Uterus (tissue), 4 donors: ENCODE data around the gene ARHGAP18. TPM values are rescaled to one million over a fixed set of nuclear protein-coding genes. Genes with fewer than 3 reads are reported as not detected.
A peak's percentile ranks its signal among the peaks of the same experiment; 100 is the strongest.

Experiments
- DNase-seq, 2 donors: peaks; one replicate each; pipeline ENCODE4 v3.0.0-alpha.2; 2019 to 2020
- H3K27ac ChIP-seq, 2 donors: fragments of 200-600 bp; sonication (generic); 1 replicate in 1 of 2; 2 replicates in 1 of 2; pipeline ENCODE4 v1.5.1; 2016 to 2018
- H3K27me3 ChIP-seq, 2 donors: fragments of 200-600 bp; sonication (generic); one replicate each; pipeline ENCODE4 v1.5.1; 2018 to 2019; ENCODE audit warnings: control low read depth in 1 of 2
- H3K36me3 ChIP-seq, 2 donors: fragments of 200-600 bp; sonication (generic); one replicate each; pipeline ENCODE4 v1.5.1; 2019; ENCODE audit warnings: control low read depth in 1 of 2
- H3K4me1 ChIP-seq, 2 donors: fragments of 200-600 bp; sonication (generic); one replicate each; pipeline ENCODE4 v1.5.1; 2018 to 2019; ENCODE audit warnings: control low read depth in 1 of 2
- H3K4me3 ChIP-seq, 2 donors: fragments of 200-600 bp; sonication (generic); 1 replicate in 1 of 2; 2 replicates in 1 of 2; pipeline ENCODE4 v1.5.1; 2018 to 2019; ENCODE audit warnings: mild to moderate bottlenecking in 1 of 2
- H3K9me3 ChIP-seq, 2 donors: fragments of 200-600 bp; sonication (generic); one replicate each; pipeline ENCODE4 v1.5.1; 2019; ENCODE audit warnings: control low read depth in 1 of 2
- CTCF ChIP-seq, 4 experiments: fragments of 200-600 bp in 2 of 4; fragments of 450-650 bp in 2 of 4; sonication (generic) in 2 of 4; IDR thresholded peaks; one replicate each; pipeline ENCODE4 v1.5.1; 2016 to 2019; ENCODE audit warnings: antibody characterized with exemption in 4 of 4, mild to moderate bottlenecking in 2 of 4, moderate library complexity in 1 of 4
- POLR2A ChIP-seq, 2 donors: fragments of 450-650 bp; IDR thresholded peaks; one replicate each; pipeline ENCODE4 v1.6.1; 2016; ENCODE audit warnings: antibody characterized with exemption in 2 of 2, mild to moderate bottlenecking in 1 of 2, moderate library complexity in 1 of 2
- intact Hi-C: fragments of 100-400 bp; cut with DNase I; formaldehyde crosslinking; loops from one replicate; pipeline ENCODE4 v1.15.1; 2023; ENCODE audit warnings: low total_unique reads
- total RNA-seq, 4 donors: library from RNA; depleted of rRNA in 3 of 4; stranded (reverse); fragments of >200 nt in 3 of 4; gene quantifications; one replicate each; pipeline versions ENCODE4 v1.1.0 to v1.2.4, GENCODE V29; 2014 to 2023
- donor health status: DM: yes; HTN: yes; CAD: no.

ARHGAP18 gene
- total RNA-seq, 4 donors from 2014 or later: 6.3 to 36.7 (median 15.4) TPM

- Histone ChIP-seq H3K4me3 (peak overlapping the region; percentile 41 to 50), H3K9me3 (no peaks in the 10 kb centered on the region)
- intact Hi-C loops: no loop called here
Measured at GRCh38 chr6:129710450-129711270, 683 bp upstream of the ARHGAP18 start.

DNA sequence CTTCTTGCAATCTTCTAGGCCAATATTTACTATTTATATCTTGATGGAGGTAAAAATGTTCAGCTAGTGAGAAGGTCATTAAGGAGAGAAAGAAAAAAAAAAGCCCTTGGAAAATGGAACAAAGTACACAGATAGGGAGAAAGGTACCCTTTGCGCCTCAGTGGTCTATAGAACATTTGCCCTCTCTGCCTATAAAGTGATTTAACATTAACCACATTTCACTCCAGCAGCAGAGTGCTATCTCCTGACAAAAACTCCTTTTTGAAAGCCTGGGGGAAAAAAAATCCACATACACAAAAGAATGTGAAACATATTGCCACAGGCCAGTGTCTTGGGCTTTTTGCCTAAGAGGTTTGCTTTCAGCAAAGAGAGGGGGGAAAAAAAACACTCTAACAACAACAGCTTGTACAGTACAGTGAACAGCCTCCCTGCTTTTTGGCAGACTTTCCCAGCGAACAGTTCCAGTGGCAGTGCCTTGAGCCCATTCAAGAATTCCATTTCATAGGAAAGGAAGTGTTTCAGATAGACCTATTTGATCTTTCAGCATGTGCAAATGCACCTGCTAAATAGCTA is 695 bp downstream of the ARHGAP18 start:
- peak in 1 of 2 donors; percentile 23 for DNase-seq

More at GRCh38 chr6:129710450-129711270, 683 bp upstream of the ARHGAP18 start:
- H3K27me3 ChIP-seq: no peaks in the 10 kb centered on the region
- no peaks in the 10 kb centered on the region for H3K4me1 ChIP-seq
- DNase-seq: no peak
- H3K27ac ChIP-seq: peak overlapping the region; percentile 76 to 87
- TF ChIP-seq CTCF (IDR thresholded peaks at IDR 0.05) (no peak), POLR2A (IDR thresholded peaks at IDR 0.05) (no peak)
- H3K36me3 ChIP-seq: no peaks in the 10 kb centered on the region

DNA sequence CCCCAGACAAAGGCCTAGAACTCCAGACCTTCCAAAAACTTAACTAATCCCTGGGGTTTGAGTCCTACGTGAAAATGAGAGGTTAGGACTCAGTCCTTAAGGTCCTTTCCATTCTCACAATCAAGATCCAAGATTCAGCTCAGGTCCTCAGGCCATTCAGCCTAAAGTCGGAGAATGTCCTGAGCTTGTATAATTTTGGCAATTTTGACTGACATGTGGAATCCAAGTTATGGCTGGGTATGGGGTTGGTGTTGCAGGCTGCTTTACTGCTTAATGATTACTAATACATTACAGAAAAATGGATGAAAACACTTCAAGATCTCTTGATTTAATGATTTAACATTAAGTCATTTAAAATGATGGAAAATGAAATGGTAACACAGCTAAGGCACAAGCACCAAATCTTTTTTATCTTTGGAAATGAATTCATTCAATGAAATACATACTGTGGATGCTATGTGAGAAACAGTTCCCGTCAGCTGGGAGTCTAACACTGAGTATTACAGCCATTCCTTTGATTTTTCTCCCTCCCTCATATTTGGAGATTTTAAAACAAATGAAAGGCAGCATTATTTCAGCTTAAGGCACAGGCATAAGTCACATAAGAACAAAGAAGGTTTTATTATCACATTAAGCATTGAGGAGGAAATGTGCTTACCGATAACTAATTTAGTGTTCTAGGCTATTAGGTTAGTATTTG is 1.3 kb downstream of the ARHGAP18 start:
- Histone ChIP-seq H3K9me3 (no peaks in the 10 kb centered on the region), H3K4me3 (peak overlapping the region in 1 of 2 donors; percentile 41), H3K4me1 (no peaks in the 10 kb centered on the region), H3K27ac (peak overlapping the region; percentile 76 to 87), H3K27me3 (no peaks in the 10 kb centered on the region), H3K36me3 (no peaks in the 10 kb centered on the region)
- TF ChIP-seq POLR2A (IDR thresholded peaks at IDR 0.05): no peak
- intact Hi-C loops: no loop called here
- DNase-seq: no peak

More for the DNA sequence above, 695 bp downstream of the ARHGAP18 start:
- Histone ChIP-seq H3K36me3 (no peaks in the 10 kb centered on the region), H3K9me3 (no peaks in the 10 kb centered on the region), H3K4me1 (no peaks in the 10 kb centered on the region), H3K27ac (peak overlapping the region; percentile 76 to 87), H3K27me3 (no peaks in the 10 kb centered on the region), H3K4me3 (peak overlapping the region; percentile 41 to 50)
- no peak for TF ChIP-seq CTCF (IDR thresholded peaks at IDR 0.05)
- no peak for TF ChIP-seq POLR2A (IDR thresholded peaks at IDR 0.05)
- intact Hi-C loops: no loop called here

- Histone ChIP-seq H3K36me3 (no peaks in the 10 kb centered on the region), H3K27me3 (no peaks in the 10 kb centered on the region), H3K27ac (peak overlapping the region; percentile 76 to 87), H3K4me1 (no peaks in the 10 kb centered on the region), H3K4me3 (no peak overlapping the region), H3K9me3 (no peaks in the 10 kb centered on the region)
- intact Hi-C loops: no loop called here
- TF ChIP-seq POLR2A (IDR thresholded peaks at IDR 0.05) (no peak), CTCF (IDR thresholded peaks at IDR 0.05) (no peak)
- DNase-seq: no peak
Measured at GRCh38 chr6:129707882-129708495, 2.0 kb downstream of the ARHGAP18 start.

GRCh38 chr6:129707028-129707427 is 2.9 kb downstream of the ARHGAP18 start:
- TF ChIP-seq POLR2A (IDR thresholded peaks at IDR 0.05) (no peak), CTCF (IDR thresholded peaks at IDR 0.05) (no peak)
- no peaks in the 10 kb centered on the region for H3K4me1 ChIP-seq
- no peaks in the 10 kb centered on the region for H3K36me3 ChIP-seq
- H3K9me3 ChIP-seq: no peaks in the 10 kb centered on the region
- intact Hi-C loops: no loop called here
- H3K27ac ChIP-seq: no peak overlapping the region
- no peaks in the 10 kb centered on the region for H3K27me3 ChIP-seq
- DNase-seq: no peak
- H3K4me3 ChIP-seq: no peak overlapping the region
